Osteoblast (primary cell): ENCODE measurements around the gene HSDL2. TPM values are rescaled to one million over a fixed set of nuclear protein-coding genes. Genes with fewer than 3 reads are reported as not detected.
"Not testable (repeated sequence)": the region's sequence is repeated elsewhere in the genome, so short reads cannot be mapped to it uniquely, and the experiment has no call there.

Experiments used
- DNase-seq: peaks from one replicate; pipeline ENCODE4 v3.0.0; 2011; ENCODE audit warnings: low spot score, mixed read lengths; ENCODE audit not compliant: insufficient read length; ENCODE audit errors: missing footprints
- H2AFZ ChIP-seq: 2 replicates; pipeline ENCODE4 v1.6.0; 2011; ENCODE audit warnings: mild to moderate bottlenecking, low read length
- H3K27ac ChIP-seq: 2 replicates; pipeline ENCODE4 v1.5.1; 2011; ENCODE audit warnings: mild to moderate bottlenecking, low read depth, low read length, moderate library complexity
- H3K27me3 ChIP-seq: 2 replicates; pipeline ENCODE4 v1.6.0; 2012; ENCODE audit warnings: mild to moderate bottlenecking, control low read depth, inconsistent platforms, low read length, moderate library complexity; ENCODE audit not compliant: insufficient read depth
- H3K36me3 ChIP-seq: 2 replicates; pipeline ENCODE4 v1.5.1; 2011; ENCODE audit warnings: mild to moderate bottlenecking, low read length, control low read depth, moderate library complexity; ENCODE audit not compliant: insufficient read depth
- H3K4me1 ChIP-seq: 2 replicates; pipeline ENCODE4 v1.5.1; 2011; ENCODE audit warnings: mild to moderate bottlenecking, low read length, control low read depth, moderate library complexity; ENCODE audit not compliant: insufficient read depth
- H3K4me2 ChIP-seq: 2 replicates; pipeline ENCODE4 v1.6.0; 2011; ENCODE audit warnings: mild to moderate bottlenecking, low read length; ENCODE audit not compliant: insufficient read depth
- H3K4me3 ChIP-seq: fragments of 200-600 bp; sonication (generic); 3 replicates; pipeline ENCODE4 v1.5.1; 2012; ENCODE audit warnings: mild to moderate bottlenecking, low read length, inconsistent platforms; ENCODE audit not compliant: insufficient read depth
- H3K79me2 ChIP-seq: 2 replicates; pipeline ENCODE4 v1.6.0; 2012; ENCODE audit warnings: mild to moderate bottlenecking, low read length, control low read depth, inconsistent platforms; ENCODE audit not compliant: insufficient read depth
- H3K9me3 ChIP-seq: 2 replicates; pipeline ENCODE4 v1.5.1; 2011; ENCODE audit warnings: low read depth, low read length, control low read depth
- H4K20me1 ChIP-seq: 2 replicates; pipeline ENCODE4 v1.6.0; 2012; ENCODE audit warnings: mild to moderate bottlenecking, low read length, control low read depth; ENCODE audit not compliant: insufficient read depth
- CTCF ChIP-seq: IDR thresholded peaks from 2 replicates; pipeline ENCODE4 v1.5.1; 2011; ENCODE audit warnings: mild to moderate bottlenecking, low read depth, low read length, moderate library complexity; ENCODE audit errors: extremely low read depth
- total RNA-seq: library from RNA; depleted of rRNA; stranded (reverse); fragments of >200 nt; gene quantifications from 2 replicates; pipeline ENCODE4 v1.2.3, GENCODE V29; 2012

HSDL2 gene
- total RNA-seq, 1 donor: 42.3 TPM

GRCh38 chr9:112361601-112362000 is 18.3 kb upstream of the HSDL2 start:
- no peaks in the 10 kb centered on the region for H4K20me1 ChIP-seq
- H3K9me3 ChIP-seq: no peaks in the 10 kb centered on the region
- TF ChIP-seq CTCF: peak; percentile 43
- H3K36me3 ChIP-seq: no peaks in the 10 kb centered on the region
- no peaks in the 10 kb centered on the region for H3K79me2 ChIP-seq
- peak overlapping the region; percentile 30 for H2AFZ ChIP-seq
- no peak overlapping the region for H3K27ac ChIP-seq
- no peaks in the 10 kb centered on the region for H3K27me3 ChIP-seq
- H3K4me1 ChIP-seq: peaks cover 5% of the 10 kb centered on the region
- DNase-seq: no peak
- H3K4me3 ChIP-seq: peak overlapping the region; percentile 48
- H3K4me2 ChIP-seq: peak overlapping the region; percentile 74

- Histone ChIP-seq H3K36me3 (no peaks in the 10 kb centered on the region), H3K79me2 (no peaks in the 10 kb centered on the region), H3K9me3 (no peaks in the 10 kb centered on the region), H3K4me3 (no peak overlapping the region), H2AFZ (no peak overlapping the region), H3K4me2 (no peak overlapping the region), H3K27ac (no peak overlapping the region), H3K27me3 (no peaks in the 10 kb centered on the region), H4K20me1 (no peaks in the 10 kb centered on the region), H3K4me1 (peaks cover 5% of the 10 kb centered on the region)
- no peak for TF ChIP-seq CTCF
- DNase-seq: no peak
Observed at GRCh38 chr9:112364761-112365160, 15.1 kb upstream of the HSDL2 start.

DNA sequence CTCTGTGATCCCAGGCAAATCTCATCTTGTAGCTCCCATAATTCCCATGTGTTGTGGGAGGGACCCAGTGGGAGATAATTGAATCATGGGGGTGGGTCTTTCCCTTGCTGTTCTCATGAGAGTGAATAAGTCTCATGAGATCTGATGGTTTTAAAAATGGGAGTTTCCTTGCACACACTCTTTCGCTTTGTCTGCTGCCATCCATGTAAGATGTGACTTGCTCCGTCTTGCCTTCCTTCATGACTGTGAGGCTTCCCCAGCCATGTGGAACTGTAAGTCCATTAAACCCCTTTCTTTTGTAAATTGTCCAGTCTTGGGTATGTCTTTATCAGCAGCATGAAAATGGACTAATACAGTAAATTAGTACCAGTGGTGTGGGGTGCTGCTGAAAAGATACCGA is 14.7 kb upstream of the HSDL2 start:
- not testable (repeated sequence) for H3K36me3 ChIP-seq, H4K20me1 ChIP-seq, H3K27me3 ChIP-seq, H3K4me2 ChIP-seq, DNase-seq, H3K4me1 ChIP-seq, H2AFZ ChIP-seq, H3K4me3 ChIP-seq, H3K79me2 ChIP-seq, H3K9me3 ChIP-seq, H3K27ac ChIP-seq

DNA sequence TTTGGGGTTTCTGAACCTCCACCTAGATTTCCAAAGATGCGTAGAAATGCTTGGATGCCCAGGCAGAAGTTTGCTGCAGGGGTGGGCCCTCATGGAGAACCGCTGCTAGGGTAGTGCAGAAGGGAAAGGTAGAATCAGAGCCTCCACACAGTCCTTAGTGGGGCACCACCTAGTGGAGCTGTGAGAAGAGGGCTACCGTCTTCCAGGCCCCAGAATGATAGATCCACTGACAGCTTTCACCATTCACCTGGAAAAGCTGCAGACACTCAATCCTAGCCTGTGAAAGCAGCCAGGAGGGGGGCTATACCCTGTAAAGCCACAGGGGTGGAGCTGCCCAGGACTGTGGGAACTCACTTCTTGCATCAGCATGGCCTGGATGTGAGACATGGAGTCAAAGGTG is 13.3 kb upstream of the HSDL2 start:
- H3K27ac ChIP-seq: no peak overlapping the region
- no peak overlapping the region for H3K4me2 ChIP-seq
- H2AFZ ChIP-seq: no peak overlapping the region
- H3K9me3 ChIP-seq: no peaks in the 10 kb centered on the region
- no peaks in the 10 kb centered on the region for H4K20me1 ChIP-seq
- no peaks in the 10 kb centered on the region for H3K36me3 ChIP-seq
- H3K27me3 ChIP-seq: no peaks in the 10 kb centered on the region
- no peaks in the 10 kb centered on the region for H3K79me2 ChIP-seq
- H3K4me1 ChIP-seq: no peaks in the 10 kb centered on the region
- H3K4me3 ChIP-seq: no peak overlapping the region
- TF ChIP-seq CTCF: no peak
- no peak for DNase-seq
